ENCODE results near the gene ACSM3. TPM values are rescaled to one million over a fixed set of nuclear protein-coding genes. Genes with fewer than 3 reads are reported as not detected.
A peak's percentile ranks its signal among the peaks of the same experiment; 100 is the strongest.
"Not testable (repeated sequence)": the region's sequence is repeated elsewhere in the genome, so short reads cannot be mapped to it uniquely, and the experiment has no call there.

Gene ACSM3
- total and polyA plus RNA-seq, 4 donors, result 29.2 to 71.8 (median 50.3) TPM

DNA sequence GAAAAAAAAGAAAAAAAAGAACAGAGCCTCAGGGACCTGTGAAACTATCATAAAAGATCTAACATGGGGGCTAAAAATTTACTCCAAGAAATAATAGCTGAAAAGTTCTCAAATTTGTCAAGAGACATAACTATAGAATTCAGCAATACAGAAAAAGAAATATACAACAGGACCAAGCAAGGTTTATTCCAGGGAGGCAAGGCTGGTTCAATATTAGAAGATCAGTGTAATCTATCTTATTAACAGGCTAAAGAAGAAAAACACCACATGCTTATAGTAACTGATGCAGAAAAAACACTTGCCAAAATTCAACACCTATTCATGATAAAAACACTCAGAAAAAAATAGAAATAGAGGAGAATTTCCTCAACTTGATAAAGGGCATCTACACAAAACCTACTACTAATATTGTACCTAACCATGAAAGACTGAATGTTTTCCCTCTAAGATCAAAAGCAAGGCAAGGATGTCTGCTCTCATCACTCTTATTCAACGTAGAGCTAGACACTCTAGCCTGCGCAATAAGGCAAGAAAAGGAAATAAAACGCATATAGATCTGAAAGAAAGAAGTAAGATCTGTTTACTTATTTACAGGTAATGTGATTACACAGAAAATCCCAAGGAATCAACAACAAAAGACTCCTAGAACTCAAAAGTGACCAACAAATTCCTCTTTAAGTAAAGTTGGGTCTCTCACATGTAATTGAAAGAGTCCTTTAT, 1.2 kb upstream of the ACSM3 start:
- peaks cover 7 to 37% (median 17%) of the 10 kb centered on the region in 4 donors for H3K4me1 ChIP-seq (ENCODE audit: control insufficient read depth in 4 of 4, insufficient read depth in 4 of 4, low read length in 3 of 4)
- no peak for DNase-seq (ENCODE audit: low spot score)
- peak overlapping the region; percentile 7 to 75 for H3K27ac ChIP-seq (ENCODE audit: low read depth in 1 of 2, low read length in 2 of 2)
- no peaks in the 10 kb centered on the region for H3K9me3 ChIP-seq (ENCODE audit: control insufficient read depth in 4 of 4, low read length in 3 of 4)
- H3K36me3 ChIP-seq (ENCODE audit: control insufficient read depth in 4 of 4, insufficient read depth in 3 of 4, low read depth in 1 of 4, low read length in 3 of 4), result no peaks in the 10 kb centered on the region
- WGBS, result 96% methylated on average over 3 of the region's 3 CpGs
- TF ChIP-seq, protein P1, sequence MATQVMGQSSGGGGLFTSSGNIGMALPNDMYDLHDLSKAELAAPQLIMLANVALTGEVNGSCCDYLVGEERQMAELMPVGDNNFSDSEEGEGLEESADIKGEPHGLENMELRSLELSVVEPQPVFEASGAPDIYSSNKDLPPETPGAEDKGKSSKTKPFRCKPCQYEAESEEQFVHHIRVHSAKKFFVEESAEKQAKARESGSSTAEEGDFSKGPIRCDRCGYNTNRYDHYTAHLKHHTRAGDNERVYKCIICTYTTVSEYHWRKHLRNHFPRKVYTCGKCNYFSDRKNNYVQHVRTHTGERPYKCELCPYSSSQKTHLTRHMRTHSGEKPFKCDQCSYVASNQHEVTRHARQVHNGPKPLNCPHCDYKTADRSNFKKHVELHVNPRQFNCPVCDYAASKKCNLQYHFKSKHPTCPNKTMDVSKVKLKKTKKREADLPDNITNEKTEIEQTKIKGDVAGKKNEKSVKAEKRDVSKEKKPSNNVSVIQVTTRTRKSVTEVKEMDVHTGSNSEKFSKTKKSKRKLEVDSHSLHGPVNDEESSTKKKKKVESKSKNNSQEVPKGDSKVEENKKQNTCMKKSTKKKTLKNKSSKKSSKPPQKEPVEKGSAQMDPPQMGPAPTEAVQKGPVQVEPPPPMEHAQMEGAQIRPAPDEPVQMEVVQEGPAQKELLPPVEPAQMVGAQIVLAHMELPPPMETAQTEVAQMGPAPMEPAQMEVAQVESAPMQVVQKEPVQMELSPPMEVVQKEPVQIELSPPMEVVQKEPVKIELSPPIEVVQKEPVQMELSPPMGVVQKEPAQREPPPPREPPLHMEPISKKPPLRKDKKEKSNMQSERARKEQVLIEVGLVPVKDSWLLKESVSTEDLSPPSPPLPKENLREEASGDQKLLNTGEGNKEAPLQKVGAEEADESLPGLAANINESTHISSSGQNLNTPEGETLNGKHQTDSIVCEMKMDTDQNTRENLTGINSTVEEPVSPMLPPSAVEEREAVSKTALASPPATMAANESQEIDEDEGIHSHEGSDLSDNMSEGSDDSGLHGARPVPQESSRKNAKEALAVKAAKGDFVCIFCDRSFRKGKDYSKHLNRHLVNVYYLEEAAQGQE (IDR thresholded peaks at IDR 0.05), result no peak
- TF ChIP-seq SP1 (IDR thresholded peaks at IDR 0.05), result no peak
- H3K4me3 ChIP-seq (ENCODE audit: low read depth in 1 of 3, low read length in 3 of 3), result no peak overlapping the region
- H3K27me3 ChIP-seq (ENCODE audit: control insufficient read depth in 4 of 4, insufficient read depth in 4 of 4, low read length in 3 of 4), result no peaks in the 10 kb centered on the region
- no peak overlapping the region for H3K9ac ChIP-seq (ENCODE audit: low read depth in 1 of 2, low read length in 2 of 2)

- not testable (repeated sequence) for H3K36me3 ChIP-seq (ENCODE audit: control insufficient read depth in 4 of 4, insufficient read depth in 3 of 4, low read depth in 1 of 4, low read length in 3 of 4); H3K9me3 ChIP-seq (ENCODE audit: control insufficient read depth in 4 of 4, low read length in 3 of 4); H3K27me3 ChIP-seq (ENCODE audit: control insufficient read depth in 4 of 4, insufficient read depth in 4 of 4, low read length in 3 of 4); H3K9ac ChIP-seq (ENCODE audit: low read depth in 1 of 2, low read length in 2 of 2); H3K27ac ChIP-seq (ENCODE audit: low read depth in 1 of 2, low read length in 2 of 2); DNase-seq (ENCODE audit: low spot score)
- 40% methylated on average over 1 of the region's 1 CpG for WGBS
- Histone ChIP-seq H3K4me1 (ENCODE audit: control insufficient read depth in 4 of 4, insufficient read depth in 4 of 4, low read length in 3 of 4) (peaks cover 7 to 47% (median 22%) of the 10 kb centered on the region in 4 donors), H3K4me3 (ENCODE audit: low read depth in 1 of 3, low read length in 3 of 3) (peak overlapping the region in 1 of 3 donors; percentile 15)
- peak; percentile 49 for TF ChIP-seq ATF3 (IDR thresholded peaks at IDR 0.05)
Observed at GRCh38 chr16:20764448-20764847, 634 bp downstream of the ACSM3 start.

GRCh38 chr16:20765732-20766131, 1.9 kb downstream of the ACSM3 start:
- TF ChIP-seq MAX (IDR thresholded peaks at IDR 0.05) (no peak), EGR1 (IDR thresholded peaks at IDR 0.05; ENCODE audit: low read depth in 2 of 2) (no peak), RXRA (IDR thresholded peaks at IDR 0.05) (no peak), YY1 (IDR thresholded peaks at IDR 0.05) (no peak), SP1 (IDR thresholded peaks at IDR 0.05) (no peak), TAF1 (conservative IDR thresholded peaks at IDR 0.05) (no peak)
- TF ChIP-seq, protein P2, sequence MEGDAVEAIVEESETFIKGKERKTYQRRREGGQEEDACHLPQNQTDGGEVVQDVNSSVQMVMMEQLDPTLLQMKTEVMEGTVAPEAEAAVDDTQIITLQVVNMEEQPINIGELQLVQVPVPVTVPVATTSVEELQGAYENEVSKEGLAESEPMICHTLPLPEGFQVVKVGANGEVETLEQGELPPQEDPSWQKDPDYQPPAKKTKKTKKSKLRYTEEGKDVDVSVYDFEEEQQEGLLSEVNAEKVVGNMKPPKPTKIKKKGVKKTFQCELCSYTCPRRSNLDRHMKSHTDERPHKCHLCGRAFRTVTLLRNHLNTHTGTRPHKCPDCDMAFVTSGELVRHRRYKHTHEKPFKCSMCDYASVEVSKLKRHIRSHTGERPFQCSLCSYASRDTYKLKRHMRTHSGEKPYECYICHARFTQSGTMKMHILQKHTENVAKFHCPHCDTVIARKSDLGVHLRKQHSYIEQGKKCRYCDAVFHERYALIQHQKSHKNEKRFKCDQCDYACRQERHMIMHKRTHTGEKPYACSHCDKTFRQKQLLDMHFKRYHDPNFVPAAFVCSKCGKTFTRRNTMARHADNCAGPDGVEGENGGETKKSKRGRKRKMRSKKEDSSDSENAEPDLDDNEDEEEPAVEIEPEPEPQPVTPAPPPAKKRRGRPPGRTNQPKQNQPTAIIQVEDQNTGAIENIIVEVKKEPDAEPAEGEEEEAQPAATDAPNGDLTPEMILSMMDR (IDR thresholded peaks at IDR 0.05; ENCODE audit: low read depth, low read length, missing input control), result no peak
- TF ChIP-seq, protein P1 (IDR thresholded peaks at IDR 0.05), result no peak
- Histone ChIP-seq H3K9ac (ENCODE audit: low read depth in 1 of 2, low read length in 2 of 2) (no peak overlapping the region), H3K36me3 (ENCODE audit: control insufficient read depth in 4 of 4, insufficient read depth in 3 of 4, low read depth in 1 of 4, low read length in 3 of 4) (peaks cover under 1 to 7% (median 3%) of the 10 kb centered on the region in 4 donors), H3K9me3 (ENCODE audit: control insufficient read depth in 4 of 4, low read length in 3 of 4) (no peaks in the 10 kb centered on the region), H3K4me3 (ENCODE audit: low read depth in 1 of 3, low read length in 3 of 3) (no peak overlapping the region), H3K4me1 (ENCODE audit: control insufficient read depth in 4 of 4, insufficient read depth in 4 of 4, low read length in 3 of 4) (peaks cover 7 to 47% (median 22%) of the 10 kb centered on the region in 4 donors), H3K27me3 (ENCODE audit: control insufficient read depth in 4 of 4, insufficient read depth in 4 of 4, low read length in 3 of 4) (no peaks in the 10 kb centered on the region), H3K27ac (ENCODE audit: low read depth in 1 of 2, low read length in 2 of 2) (no peak overlapping the region)
- DNase-seq (ENCODE audit: low spot score), result no peak
- 85% methylated on average over 2 of the region's 2 CpGs for WGBS
